Activated B cell treated with CpG ODN at 0.5 μM for 24 hours (primary cell): Measurements from ENCODE around the gene OXNAD1. TPM values are rescaled to one million over a fixed set of nuclear protein-coding genes. Genes with fewer than 3 reads are reported as not detected.

Experiments
- ATAC-seq: fragments of 200-7000 bp; cut with Tn5 transposase; one replicate; pipeline ENCODE4 v1.10.0; 2021; ENCODE audit warnings: low read depth, mild to moderate bottlenecking, moderate library complexity
- CTCF ChIA-PET: fragments of 350-600 bp; sonication (Branson Sonifier 250); formaldehyde crosslinking; loops from one replicate; lab custom pipeline; 2021; ENCODE audit warnings: antibody characterized with exemption; lab: Charles Lee
- POLR2A ChIA-PET: fragments of 350-600 bp; sonication (Branson Sonifier 250); formaldehyde crosslinking; loops from one replicate; lab custom pipeline; 2021; ENCODE audit warnings: antibody characterized with exemption; lab: Charles Lee
- DNase-seq: peaks from one replicate; pipeline ENCODE4 v3.0.0; 2022
- H3K27ac Mint-ChIP-seq: one replicate; pipeline ENCODE4 v1.8.0; 2020; ENCODE audit warnings: mixed read lengths
- H3K27me3 Mint-ChIP-seq: one replicate; pipeline ENCODE4 v1.8.0; 2021; ENCODE audit warnings: mixed read lengths
- H3K36me3 Mint-ChIP-seq: one replicate; pipeline ENCODE4 v1.8.0; 2021; ENCODE audit warnings: low read depth, mixed read lengths
- H3K4me1 Mint-ChIP-seq: one replicate; pipeline ENCODE4 v1.8.0; 2021; ENCODE audit warnings: mixed read lengths
- H3K4me3 Mint-ChIP-seq: one replicate; pipeline ENCODE4 v1.8.0; 2020; ENCODE audit warnings: mild to moderate bottlenecking, mixed read lengths
- H3K9me3 Mint-ChIP-seq: one replicate; pipeline ENCODE4 v1.8.0; 2020; ENCODE audit warnings: mixed read lengths
- CTCF ChIP-seq: fragments of 200-600 bp; IDR thresholded peaks from one replicate; pipeline ENCODE4 v1.8.0; 2022; ENCODE audit warnings: antibody characterized with exemption, mild to moderate bottlenecking
- intact Hi-C: fragments of 100-400 bp; cut with micrococcal nuclease; formaldehyde crosslinking; loops from one replicate; pipeline ENCODE4 v1.15.1; 2024
- total RNA-seq: library from RNA; stranded (reverse); gene quantifications from 2 replicates; pipeline ENCODE4 v1.2.3, GENCODE V29; 2022

The OXNAD1 gene
- total RNA-seq, 1 donor from 2014 or later: 8.7 TPM

- H3K27me3 Mint-ChIP-seq: peaks cover 5% of the 10 kb centered on the region
- ATAC-seq (no peak), DNase-seq (no peak)
- H3K4me3 Mint-ChIP-seq: no peak overlapping the region
- H3K27ac Mint-ChIP-seq: no peak overlapping the region
- no peak for TF ChIP-seq CTCF
- intact Hi-C loops: no loop called here
- H3K9me3 Mint-ChIP-seq: peaks cover 7% of the 10 kb centered on the region
- ChIA-PET CTCF (no interaction called here), POLR2A (no interaction called here)
- H3K4me1 Mint-ChIP-seq: peaks cover 4% of the 10 kb centered on the region
- H3K36me3 Mint-ChIP-seq: no peaks in the 10 kb centered on the region
Observed at GRCh38 chr3:16224325-16224724, 40.7 kb upstream of the OXNAD1 start.

GRCh38 chr3:16227566-16227965 lies 37.4 kb upstream of the OXNAD1 start:
- no peak for DNase-seq
- ChIA-PET POLR2A (interaction anchor here (0.7 kb wide), 1 partner anchor 1894 kb away, joined by 5 read pairs; no protein-coding TSS in a partner anchor), CTCF (no interaction called here)
- no peak for TF ChIP-seq CTCF
- H3K27me3 Mint-ChIP-seq: peaks cover 4% of the 10 kb centered on the region
- intact Hi-C loops: no loop called here
- peaks cover 4% of the 10 kb centered on the region for H3K9me3 Mint-ChIP-seq
- no peak overlapping the region for H3K27ac Mint-ChIP-seq
- H3K4me3 Mint-ChIP-seq: no peak overlapping the region
- H3K4me1 Mint-ChIP-seq: peaks cover 4% of the 10 kb centered on the region
- H3K36me3 Mint-ChIP-seq: no peaks in the 10 kb centered on the region
- no peak for ATAC-seq

- Mint-ChIP-seq H3K4me3 (no peak overlapping the region), H3K27ac (no peak overlapping the region), H3K36me3 (no peaks in the 10 kb centered on the region), H3K27me3 (peaks cover 8% of the 10 kb centered on the region), H3K9me3 (peaks cover 4% of the 10 kb centered on the region), H3K4me1 (no peaks in the 10 kb centered on the region)
- DNase-seq (no peak), ATAC-seq (no peak)
- no peak for TF ChIP-seq CTCF
- ChIA-PET CTCF (no interaction called here), POLR2A (no interaction called here)
- intact Hi-C loops: no loop called here
Observed at GRCh38 chr3:16229681-16230080, 35.3 kb upstream of the OXNAD1 start.

GRCh38 chr3:16231983-16232382 lies 33.0 kb upstream of the OXNAD1 start:
- DNase-seq (no peak), ATAC-seq (no peak)
- H3K36me3 Mint-ChIP-seq: no peaks in the 10 kb centered on the region
- H3K9me3 Mint-ChIP-seq: no peaks in the 10 kb centered on the region
- H3K27ac Mint-ChIP-seq: no peak overlapping the region
- POLR2A ChIA-PET: no interaction called here
- no peak for TF ChIP-seq CTCF
- CTCF ChIA-PET: no interaction called here
- intact Hi-C loops: no loop called here
- no peaks in the 10 kb centered on the region for H3K4me1 Mint-ChIP-seq
- peaks cover 8% of the 10 kb centered on the region for H3K27me3 Mint-ChIP-seq
- no peak overlapping the region for H3K4me3 Mint-ChIP-seq

- H3K36me3 Mint-ChIP-seq: no peaks in the 10 kb centered on the region
- intact Hi-C loops: no loop called here
Observed at GRCh38 chr3:16233806-16234205, 31.2 kb upstream of the OXNAD1 start.

More at GRCh38 chr3:16233806-16234205, 31.2 kb upstream of the OXNAD1 start:
- Mint-ChIP-seq H3K4me3 (no peak overlapping the region), H3K27me3 (peaks cover 6% of the 10 kb centered on the region), H3K4me1 (no peaks in the 10 kb centered on the region), H3K9me3 (no peaks in the 10 kb centered on the region), H3K27ac (no peak overlapping the region)
- ChIA-PET POLR2A (no interaction called here), CTCF (interaction anchor here (0.7 kb wide), 1 partner anchor 295 kb away, joined by 3 read pairs; no protein-coding TSS in a partner anchor)
- TF ChIP-seq CTCF: no peak
- ATAC-seq (no peak), DNase-seq (no peak)
